ENCODE measurements around the gene OLFML3.

OLFML3 gene

DNA sequence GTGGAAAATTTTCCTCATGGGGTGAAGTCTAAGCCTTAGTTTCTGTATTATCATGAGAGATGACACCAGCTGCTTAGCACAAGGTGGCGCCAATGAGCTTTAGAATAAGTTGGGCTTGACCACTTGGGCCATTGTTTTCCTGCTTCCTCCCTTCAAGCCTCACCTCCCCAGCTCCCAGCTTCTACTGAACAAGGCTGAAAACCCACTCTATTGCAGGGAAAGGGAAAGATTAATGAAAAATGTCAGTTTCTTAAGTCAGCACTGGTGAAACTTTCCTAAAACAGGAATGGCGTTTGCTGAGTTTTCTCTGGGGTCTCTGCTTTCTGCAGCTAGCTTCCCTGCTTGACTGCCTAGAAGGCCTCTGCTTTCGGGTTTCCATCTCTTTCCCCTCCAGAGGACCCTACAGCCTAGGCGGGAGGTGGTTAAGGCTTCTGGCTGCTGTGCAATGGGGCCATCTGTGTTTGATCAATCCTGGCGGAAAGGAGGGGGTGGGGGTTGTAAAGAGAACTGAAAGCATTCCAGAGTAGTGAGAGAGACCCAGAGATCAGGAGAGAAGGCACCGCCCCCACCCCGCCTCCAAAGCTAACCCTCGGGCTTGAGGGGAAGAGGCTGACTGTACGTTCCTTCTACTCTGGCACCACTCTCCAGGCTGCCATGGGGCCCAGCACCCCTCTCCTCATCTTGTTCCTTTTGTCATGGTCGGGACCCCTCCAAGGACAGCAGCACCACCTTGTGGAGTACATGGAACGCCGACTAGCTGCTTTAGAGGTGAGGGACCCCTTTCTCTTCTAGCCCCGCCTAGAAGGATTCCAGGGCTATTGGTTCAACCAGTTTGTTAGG is at the start of gene OLFML3:
Gene OLFML3, plus strand, starts transcription at position 612 of the 840 bp plus-strand sequence. Its CDS starts 43 bp downstream, at position 655.
- peak within 1 kb of the TSS; percentile 82 for H3K4me3 ChIP-seq (ENCODE audit: low read length)
- peaks cover 87% of the 10 kb centered on the region for H3K4me1 ChIP-seq (ENCODE audit: control insufficient read depth, insufficient read depth, low read length)
- peaks cover 3% of the 10 kb centered on the region for H3K36me3 ChIP-seq (ENCODE audit: control insufficient read depth, insufficient read depth, low read length, severe bottlenecking)
- peak within 1 kb of the TSS; percentile 83 for H3K9ac ChIP-seq (ENCODE audit: low read length)
- H3K27me3 ChIP-seq (replicated peaks; ENCODE audit: control insufficient read depth, insufficient read depth, low read length) = no peaks in the 10 kb centered on the region
- H3K9me3 ChIP-seq (ENCODE audit: control insufficient read depth, low read length) = no peaks in the 10 kb centered on the region
- peak; percentile 98 for DNase-seq (ENCODE audit: low read depth)

DNA sequence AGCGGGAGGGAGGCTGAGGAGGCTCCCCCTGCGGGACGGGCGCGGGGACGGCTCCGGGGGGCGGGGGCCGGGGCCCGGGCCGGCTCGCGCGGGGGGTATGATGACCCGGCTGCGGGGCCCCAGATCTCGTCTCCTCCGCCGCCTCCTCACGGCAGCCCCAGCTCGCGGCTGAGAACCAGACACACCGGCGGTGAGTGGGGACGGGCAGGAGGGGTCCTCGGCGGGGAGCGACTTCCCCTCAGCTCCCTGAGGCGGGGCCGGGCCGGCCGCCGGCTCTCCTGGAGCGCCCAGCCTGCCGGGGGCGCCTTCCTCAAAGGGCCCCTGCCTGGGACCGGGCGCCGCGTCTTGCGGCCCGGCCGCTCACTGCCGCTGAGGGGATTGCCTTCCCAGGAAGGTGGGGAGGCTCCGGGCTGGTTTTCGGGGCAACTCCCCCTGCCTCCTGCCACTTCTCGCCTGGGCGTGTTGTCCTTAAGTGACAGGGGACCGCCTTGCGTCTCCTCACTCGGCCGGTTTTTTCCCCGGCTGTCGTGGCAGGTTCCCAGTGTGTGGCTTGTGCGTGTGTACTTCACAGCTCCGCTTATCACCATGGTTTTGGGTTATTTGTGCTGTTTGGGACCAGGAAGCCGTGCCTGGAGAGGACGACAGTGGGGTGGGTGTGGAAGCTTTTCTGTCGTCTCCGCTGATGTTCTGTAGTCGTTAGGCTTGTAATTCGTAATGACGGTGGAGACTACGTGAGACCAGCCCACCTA is 49.4 kb upstream of the OLFML3 start:
- DNase-seq (ENCODE audit: low read depth) = peak; percentile 73

GRCh38 chr1:113930499-113931161 is 48.6 kb upstream of the OLFML3 start:
- Histone ChIP-seq H3K9me3 (ENCODE audit: control insufficient read depth, low read length) (no peaks in the 10 kb centered on the region), H3K9ac (ENCODE audit: low read length) (peak overlapping the region; percentile 93), H3K4me1 (ENCODE audit: control insufficient read depth, insufficient read depth, low read length) (peaks cover 28% of the 10 kb centered on the region), H3K36me3 (ENCODE audit: control insufficient read depth, insufficient read depth, low read length, severe bottlenecking) (no peaks in the 10 kb centered on the region), H3K4me3 (ENCODE audit: low read length) (peak overlapping the region; percentile 93), H3K27me3 (replicated peaks; ENCODE audit: control insufficient read depth, insufficient read depth, low read length) (no peaks in the 10 kb centered on the region)
- DNase-seq (ENCODE audit: low read depth) = peak; percentile 71

More for the DNA sequence above, 49.4 kb upstream of the OLFML3 start:
- Histone ChIP-seq H3K36me3 (ENCODE audit: control insufficient read depth, insufficient read depth, low read length, severe bottlenecking) (no peaks in the 10 kb centered on the region), H3K9ac (ENCODE audit: low read length) (peak overlapping the region; percentile 93), H3K27me3 (replicated peaks; ENCODE audit: control insufficient read depth, insufficient read depth, low read length) (no peaks in the 10 kb centered on the region), H3K4me3 (ENCODE audit: low read length) (peak overlapping the region; percentile 93), H3K9me3 (ENCODE audit: control insufficient read depth, low read length) (no peaks in the 10 kb centered on the region), H3K4me1 (ENCODE audit: control insufficient read depth, insufficient read depth, low read length) (peaks cover 28% of the 10 kb centered on the region)

- Histone ChIP-seq H3K9ac (ENCODE audit: low read length) (peak overlapping the region; percentile 25), H3K27me3 (replicated peaks; ENCODE audit: control insufficient read depth, insufficient read depth, low read length) (no peaks in the 10 kb centered on the region), H3K4me3 (ENCODE audit: low read length) (peak overlapping the region; percentile 93), H3K36me3 (ENCODE audit: control insufficient read depth, insufficient read depth, low read length, severe bottlenecking) (no peaks in the 10 kb centered on the region), H3K9me3 (ENCODE audit: control insufficient read depth, low read length) (no peaks in the 10 kb centered on the region), H3K4me1 (ENCODE audit: control insufficient read depth, insufficient read depth, low read length) (peaks cover 28% of the 10 kb centered on the region)
- peak; percentile 73 for DNase-seq (ENCODE audit: low read depth)
Observed at GRCh38 chr1:113931451-113931851, 47.8 kb upstream of the OLFML3 start.

GRCh38 chr1:113934006-113934405 is 45.3 kb upstream of the OLFML3 start:
- Histone ChIP-seq H3K36me3 (ENCODE audit: control insufficient read depth, insufficient read depth, low read length, severe bottlenecking) (no peaks in the 10 kb centered on the region), H3K27me3 (replicated peaks; ENCODE audit: control insufficient read depth, insufficient read depth, low read length) (no peaks in the 10 kb centered on the region), H3K9me3 (ENCODE audit: control insufficient read depth, low read length) (no peaks in the 10 kb centered on the region), H3K4me3 (ENCODE audit: low read length) (no peak overlapping the region), H3K4me1 (ENCODE audit: control insufficient read depth, insufficient read depth, low read length) (peaks cover 18% of the 10 kb centered on the region), H3K9ac (ENCODE audit: low read length) (no peak overlapping the region)
- DNase-seq (ENCODE audit: low read depth) = no peak

DNA sequence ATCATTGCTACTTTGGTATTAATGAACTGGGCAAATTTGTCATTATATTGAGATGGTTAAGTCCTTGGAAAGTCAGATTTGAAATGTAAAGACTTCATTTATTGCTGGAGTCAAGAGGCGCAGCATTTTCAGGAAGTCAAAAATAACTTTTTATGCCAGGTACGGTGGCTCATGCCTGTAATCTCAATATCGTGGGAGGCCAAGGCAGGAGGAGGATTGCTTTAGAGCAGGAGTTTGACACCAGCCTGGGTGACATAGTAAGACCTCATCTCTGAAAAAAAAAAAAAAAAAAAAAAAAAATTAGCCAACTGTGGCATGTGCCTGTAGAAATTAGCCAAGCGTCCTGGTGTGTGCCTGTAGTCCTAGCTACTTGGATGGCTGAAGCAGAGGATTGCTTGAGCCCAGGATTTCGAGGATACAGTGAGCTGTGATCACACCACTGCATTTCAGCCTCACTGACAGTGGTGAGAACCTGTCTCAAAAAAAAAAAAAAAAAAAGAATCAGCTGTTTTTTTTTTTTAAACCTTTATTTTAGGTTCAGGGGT is 44.7 kb upstream of the OLFML3 start:
- H3K9ac ChIP-seq (ENCODE audit: low read length) = no peak overlapping the region
- peaks cover 21% of the 10 kb centered on the region for H3K4me1 ChIP-seq (ENCODE audit: control insufficient read depth, insufficient read depth, low read length)
- no peak for DNase-seq (ENCODE audit: low read depth)
- H3K36me3 ChIP-seq (ENCODE audit: control insufficient read depth, insufficient read depth, low read length, severe bottlenecking) = no peaks in the 10 kb centered on the region
- no peak overlapping the region for H3K4me3 ChIP-seq (ENCODE audit: low read length)
- no peaks in the 10 kb centered on the region for H3K9me3 ChIP-seq (ENCODE audit: control insufficient read depth, low read length)
- H3K27me3 ChIP-seq (replicated peaks; ENCODE audit: control insufficient read depth, insufficient read depth, low read length) = no peaks in the 10 kb centered on the region

GRCh38 chr1:113935176-113935575 is 44.1 kb upstream of the OLFML3 start:
- Histone ChIP-seq H3K9ac (ENCODE audit: low read length) (no peak overlapping the region), H3K4me1 (ENCODE audit: control insufficient read depth, insufficient read depth, low read length) (peaks cover 27% of the 10 kb centered on the region), H3K4me3 (ENCODE audit: low read length) (no peak overlapping the region), H3K27me3 (replicated peaks; ENCODE audit: control insufficient read depth, insufficient read depth, low read length) (no peaks in the 10 kb centered on the region), H3K9me3 (ENCODE audit: control insufficient read depth, low read length) (no peaks in the 10 kb centered on the region), H3K36me3 (ENCODE audit: control insufficient read depth, insufficient read depth, low read length, severe bottlenecking) (no peaks in the 10 kb centered on the region)
- no peak for DNase-seq (ENCODE audit: low read depth)

DNA sequence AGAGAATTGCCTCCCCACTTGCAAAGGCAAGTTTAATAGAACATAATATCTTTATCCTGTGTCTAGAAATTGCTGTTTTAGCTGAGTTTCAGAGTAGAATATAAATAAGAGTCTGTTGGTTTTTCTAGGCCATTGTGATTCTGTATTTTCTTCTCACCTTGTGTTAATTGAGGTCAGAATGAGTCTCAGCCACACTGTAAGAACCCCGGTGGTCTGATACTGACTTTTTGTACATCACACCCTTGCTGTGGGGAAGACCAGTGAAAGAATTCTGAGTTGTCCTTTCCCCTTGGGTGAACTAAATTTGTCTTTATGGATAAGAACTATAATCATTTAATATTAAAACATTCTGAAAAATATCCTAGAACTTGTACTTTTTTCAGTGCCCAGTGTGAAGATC is 43.3 kb upstream of the OLFML3 start:
- H3K9me3 ChIP-seq (ENCODE audit: control insufficient read depth, low read length) = no peaks in the 10 kb centered on the region
- no peaks in the 10 kb centered on the region for H3K27me3 ChIP-seq (replicated peaks; ENCODE audit: control insufficient read depth, insufficient read depth, low read length)
- H3K4me1 ChIP-seq (ENCODE audit: control insufficient read depth, insufficient read depth, low read length) = peaks cover 22% of the 10 kb centered on the region
- H3K9ac ChIP-seq (ENCODE audit: low read length) = no peak overlapping the region
- no peak for DNase-seq (ENCODE audit: low read depth)
- no peak overlapping the region for H3K4me3 ChIP-seq (ENCODE audit: low read length)
- peaks cover 7% of the 10 kb centered on the region for H3K36me3 ChIP-seq (ENCODE audit: control insufficient read depth, insufficient read depth, low read length, severe bottlenecking)

DNA sequence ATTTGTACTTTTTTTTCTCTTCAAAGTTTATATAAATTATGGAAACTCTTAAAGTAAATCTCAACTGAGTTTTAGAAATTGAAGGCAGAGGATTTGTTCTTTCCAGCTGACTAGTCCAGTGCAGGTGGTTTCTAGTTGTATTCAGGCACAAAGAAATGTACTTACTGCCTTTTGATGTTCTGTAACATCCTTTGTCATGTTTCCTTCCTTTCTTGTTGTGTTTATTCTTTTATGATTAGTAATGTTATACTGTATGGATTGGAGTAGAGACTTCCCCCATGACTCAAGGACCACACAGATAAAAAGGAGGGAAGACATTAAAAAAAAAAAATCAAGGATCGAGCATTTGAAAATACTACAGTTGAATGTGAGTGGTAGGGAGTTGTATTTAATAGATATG is 42.1 kb upstream of the OLFML3 start:
- Histone ChIP-seq H3K9ac (ENCODE audit: low read length) (no peak overlapping the region), H3K4me1 (ENCODE audit: control insufficient read depth, insufficient read depth, low read length) (peaks cover 10% of the 10 kb centered on the region), H3K4me3 (ENCODE audit: low read length) (no peak overlapping the region), H3K9me3 (ENCODE audit: control insufficient read depth, low read length) (no peaks in the 10 kb centered on the region), H3K27me3 (replicated peaks; ENCODE audit: control insufficient read depth, insufficient read depth, low read length) (no peaks in the 10 kb centered on the region), H3K36me3 (ENCODE audit: control insufficient read depth, insufficient read depth, low read length, severe bottlenecking) (peaks cover 13% of the 10 kb centered on the region)
- no peak for DNase-seq (ENCODE audit: low read depth)

- no peak overlapping the region for H3K4me3 ChIP-seq (ENCODE audit: low read length)
Observed at GRCh38 chr1:113938192-113938591, 41.1 kb upstream of the OLFML3 start.

More at GRCh38 chr1:113938192-113938591, 41.1 kb upstream of the OLFML3 start:
- peaks cover 13% of the 10 kb centered on the region for H3K36me3 ChIP-seq (ENCODE audit: control insufficient read depth, insufficient read depth, low read length, severe bottlenecking)
- H3K9ac ChIP-seq (ENCODE audit: low read length) = no peak overlapping the region
- no peaks in the 10 kb centered on the region for H3K27me3 ChIP-seq (replicated peaks; ENCODE audit: control insufficient read depth, insufficient read depth, low read length)
- no peaks in the 10 kb centered on the region for H3K9me3 ChIP-seq (ENCODE audit: control insufficient read depth, low read length)
- no peak for DNase-seq (ENCODE audit: low read depth)
- peaks cover 19% of the 10 kb centered on the region for H3K4me1 ChIP-seq (ENCODE audit: control insufficient read depth, insufficient read depth, low read length)

Measured in adipocyte (in vitro differentiated cells).